ENCODE data around the gene RGS7BP. TPM values are rescaled to one million over a fixed set of nuclear protein-coding genes. Genes with fewer than 3 reads are reported as not detected.

RGS7BP gene
- total RNA-seq, 1 experiment from 2014 or later, result 0.33 TPM

DNA sequence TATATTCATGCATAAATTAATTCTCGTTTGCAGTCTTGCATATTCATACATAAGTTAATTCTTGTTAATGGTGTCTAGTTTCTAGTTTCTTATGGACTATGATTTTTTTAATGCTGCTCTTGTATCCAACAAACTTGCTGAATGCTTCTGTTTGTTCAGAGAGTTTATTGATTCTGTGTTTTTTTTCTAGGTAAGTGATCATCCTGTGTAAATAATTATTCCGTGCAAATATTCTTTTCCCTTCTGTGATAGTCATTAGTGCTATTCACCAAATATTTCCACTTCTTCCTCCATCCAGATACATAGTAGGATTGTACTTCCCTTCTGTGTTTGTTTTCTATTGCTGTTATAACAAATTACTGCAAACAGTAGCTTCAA, 148.7 kb downstream of the RGS7BP start:
- Histone ChIP-seq H4K20me1 (ENCODE audit: control insufficient read depth, insufficient read depth, insufficient read length) (no peaks in the 10 kb centered on the region), H3K27ac (ENCODE audit: insufficient read length, low read depth, low read length) (no peak overlapping the region), H3K79me1 (ENCODE audit: insufficient read depth, low read depth, low read length, poor library complexity, severe bottlenecking) (no peaks in the 10 kb centered on the region), H4K8ac (replicated peaks; ENCODE audit: insufficient read length, low read depth, low read length) (no peak overlapping the region), H3T11ph (ENCODE audit: low read length) (no peak overlapping the region), H3K4me1 (ENCODE audit: insufficient read depth, low read length) (no peaks in the 10 kb centered on the region), H3K79me2 (ENCODE audit: insufficient read depth, low read length) (no peaks in the 10 kb centered on the region), H2BK15ac (ENCODE audit: low read depth, low read length) (no peak overlapping the region), H4K5ac (ENCODE audit: insufficient read length, low read depth, low read length) (no peak overlapping the region), H3K9ac (ENCODE audit: extremely low read depth, insufficient read length, low read length) (no peak overlapping the region), H3K9me3 (ENCODE audit: control insufficient read depth, low read depth, low read length) (no peaks in the 10 kb centered on the region), H2BK12ac (ENCODE audit: insufficient read length, low read depth, low read length) (no peak overlapping the region), H2BK20ac (ENCODE audit: low read depth, low read length, poor library complexity, severe bottlenecking) (no peak overlapping the region), H3K4ac (ENCODE audit: low read depth, low read length) (no peak overlapping the region), H3K56ac (ENCODE audit: insufficient read length, low read depth, low read length) (no peak overlapping the region), H2BK120ac (ENCODE audit: low read depth, low read length, poor library complexity, severe bottlenecking) (no peak overlapping the region), H3K23me2 (ENCODE audit: insufficient read length, low read depth, low read length, poor library complexity, severe bottlenecking) (no peaks in the 10 kb centered on the region), H3K4me2 (ENCODE audit: insufficient read depth, insufficient read length, low read length) (no peak overlapping the region), H4K91ac (ENCODE audit: insufficient read length, low read depth, low read length) (no peak overlapping the region), H2AK5ac (ENCODE audit: insufficient read length, low read length) (no peak overlapping the region), H3K27me3 (ENCODE audit: insufficient read depth, low read length) (no peaks in the 10 kb centered on the region), H2BK5ac (ENCODE audit: insufficient read length, low read length) (no peak overlapping the region), H3K18ac (ENCODE audit: insufficient read length, low read depth, low read length) (no peak overlapping the region), H3K14ac (ENCODE audit: insufficient read depth, low read length) (no peak overlapping the region), H2AFZ (ENCODE audit: low read length) (no peak overlapping the region), H3K23ac (ENCODE audit: insufficient read length, low read depth, low read length) (no peak overlapping the region)
- no peaks in the 10 kb centered on the region; the same call in 1 of the 2 replicates for H3K27me3 Mint-ChIP-seq (ENCODE audit: low read depth)
- no peak overlapping the region for H3K27ac Mint-ChIP-seq
- H3K4me1 Mint-ChIP-seq, result peaks cover 6% of the 10 kb centered on the region in 2 experiments; a peak in 2 of 4 replicates
- WGBS (ENCODE audit: extremely low coverage, insufficient read length, low lambda C conversion rate), result no CpG with 5 or more reads among the region's 2 CpGs
- DNase-seq, result no peak
- peaks cover 13 to 26% of the 10 kb centered on the region in 2 experiments for H3K9me3 Mint-ChIP-seq
- TF ChIP-seq, protein P1, sequence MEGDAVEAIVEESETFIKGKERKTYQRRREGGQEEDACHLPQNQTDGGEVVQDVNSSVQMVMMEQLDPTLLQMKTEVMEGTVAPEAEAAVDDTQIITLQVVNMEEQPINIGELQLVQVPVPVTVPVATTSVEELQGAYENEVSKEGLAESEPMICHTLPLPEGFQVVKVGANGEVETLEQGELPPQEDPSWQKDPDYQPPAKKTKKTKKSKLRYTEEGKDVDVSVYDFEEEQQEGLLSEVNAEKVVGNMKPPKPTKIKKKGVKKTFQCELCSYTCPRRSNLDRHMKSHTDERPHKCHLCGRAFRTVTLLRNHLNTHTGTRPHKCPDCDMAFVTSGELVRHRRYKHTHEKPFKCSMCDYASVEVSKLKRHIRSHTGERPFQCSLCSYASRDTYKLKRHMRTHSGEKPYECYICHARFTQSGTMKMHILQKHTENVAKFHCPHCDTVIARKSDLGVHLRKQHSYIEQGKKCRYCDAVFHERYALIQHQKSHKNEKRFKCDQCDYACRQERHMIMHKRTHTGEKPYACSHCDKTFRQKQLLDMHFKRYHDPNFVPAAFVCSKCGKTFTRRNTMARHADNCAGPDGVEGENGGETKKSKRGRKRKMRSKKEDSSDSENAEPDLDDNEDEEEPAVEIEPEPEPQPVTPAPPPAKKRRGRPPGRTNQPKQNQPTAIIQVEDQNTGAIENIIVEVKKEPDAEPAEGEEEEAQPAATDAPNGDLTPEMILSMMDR (conservative IDR thresholded peaks at IDR 0.05), result no peak
- H3K4me3 Mint-ChIP-seq, result no peak overlapping the region
- peaks cover 7 to 15% (median 14%) of the 10 kb centered on the region in 3 experiments for H3K36me3 Mint-ChIP-seq (ENCODE audit: insufficient read depth in 1 of 3, low read depth in 3 of 3)

Data from H9 (cell line).